Mesothelial cell of epicardium (in vitro differentiated cells): ENCODE results near the gene DTX4. TPM values are rescaled to one million over a fixed set of nuclear protein-coding genes. Genes with fewer than 3 reads are reported as not detected.

Experiments used
- DNase-seq, 2 experiments: peaks; one replicate each; pipeline ENCODE4 v3.0.0; 2021; ENCODE audit warnings: low spot score in 2 of 2; ENCODE audit not compliant: unreplicated experiment in 2 of 2
- H3K27ac Mint-ChIP-seq: 2 replicates; pipeline ENCODE4 v1.8.0; 2021; ENCODE audit warnings: mixed read lengths
- H3K27me3 Mint-ChIP-seq: 2 replicates; pipeline ENCODE4 v1.8.0; 2021; ENCODE audit warnings: low read depth, mixed read lengths
- H3K36me3 Mint-ChIP-seq: 2 replicates; pipeline ENCODE4 v1.8.0; 2021; ENCODE audit warnings: mixed read lengths
- H3K4me1 Mint-ChIP-seq: 2 replicates; pipeline ENCODE4 v1.8.0; 2021; ENCODE audit warnings: mixed read lengths
- H3K4me3 Mint-ChIP-seq: 2 replicates; pipeline ENCODE4 v1.8.0; 2021; ENCODE audit warnings: mild to moderate bottlenecking, moderate library complexity, mixed read lengths
- H3K9me3 Mint-ChIP-seq: 2 replicates; pipeline ENCODE4 v1.8.0; 2021; ENCODE audit warnings: mixed read lengths
- CTCF ChIP-seq: fragments of 200-600 bp; sonication (generic); IDR thresholded peaks from one replicate; pipeline ENCODE4 v1.5.0; 2021; ENCODE audit warnings: antibody characterized with exemption; ENCODE audit not compliant: unreplicated experiment
- total RNA-seq: library from RNA; stranded (reverse); gene quantifications from 3 replicates; pipeline ENCODE4 v1.2.1, GENCODE V29; 2021

The DTX4 gene
- total RNA-seq, 1 donor from 2014 or later = 37.7 TPM

DNA sequence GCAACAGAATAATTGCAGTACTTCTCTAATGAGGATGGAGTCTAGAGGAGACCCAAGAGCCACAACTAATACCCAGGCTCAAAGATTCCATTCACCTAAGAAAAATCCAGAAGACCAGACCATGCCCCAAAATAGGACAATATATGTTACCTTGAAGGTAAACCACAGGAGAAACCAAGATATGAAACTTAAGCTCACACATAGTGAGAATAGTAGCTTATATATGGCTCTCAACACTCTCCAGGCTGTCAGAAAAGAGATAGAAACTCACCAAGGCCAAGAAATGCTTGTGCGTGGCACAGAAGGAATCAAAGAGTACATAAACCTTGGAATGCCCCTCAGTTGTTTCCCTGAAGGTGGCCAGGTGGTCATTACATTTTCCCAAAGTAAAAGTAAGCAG lies 20.2 kb upstream of the DTX4 start:
- Mint-ChIP-seq H3K27me3 (no peaks in the 10 kb centered on the region), H3K27ac (no peak overlapping the region), H3K36me3 (peaks cover 26% of the 10 kb centered on the region), H3K9me3 (no peaks in the 10 kb centered on the region), H3K4me1 (no peaks in the 10 kb centered on the region), H3K4me3 (no peak overlapping the region)
- TF ChIP-seq CTCF = no peak
- no peak for DNase-seq

- DNase-seq = no peak
- H3K36me3 Mint-ChIP-seq = peaks cover 26% of the 10 kb centered on the region
- no peak overlapping the region for H3K27ac Mint-ChIP-seq
- no peak for TF ChIP-seq CTCF
- H3K27me3 Mint-ChIP-seq = no peaks in the 10 kb centered on the region
- no peaks in the 10 kb centered on the region for H3K9me3 Mint-ChIP-seq
- H3K4me1 Mint-ChIP-seq = no peaks in the 10 kb centered on the region
- H3K4me3 Mint-ChIP-seq = no peak overlapping the region
Observed at GRCh38 chr11:59152312-59152951, 19.5 kb upstream of the DTX4 start.

DNA sequence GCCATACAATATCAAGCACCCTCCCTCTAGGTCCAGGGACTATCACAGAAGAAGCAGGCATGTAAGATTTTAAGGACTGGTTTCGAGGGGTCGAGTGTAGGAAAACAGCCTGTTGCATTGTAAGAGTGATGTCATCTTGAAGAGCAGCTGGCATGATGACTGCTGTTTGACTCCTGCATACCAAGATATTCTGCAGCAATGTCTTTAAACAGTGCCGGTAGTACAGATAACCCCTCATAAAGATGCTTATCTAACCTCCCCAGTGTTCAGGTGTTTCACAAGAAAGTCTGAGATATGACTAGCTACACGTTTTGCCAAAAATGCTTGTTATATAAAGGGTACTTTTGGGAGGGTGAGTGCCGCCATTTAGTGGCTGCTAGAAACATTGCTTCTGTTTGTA lies 17.3 kb upstream of the DTX4 start:
- no peak for TF ChIP-seq CTCF
- peaks cover 1% of the 10 kb centered on the region for H3K27me3 Mint-ChIP-seq
- no peak for DNase-seq
- H3K4me1 Mint-ChIP-seq = no peaks in the 10 kb centered on the region
- H3K4me3 Mint-ChIP-seq = no peak overlapping the region
- no peak overlapping the region for H3K27ac Mint-ChIP-seq
- H3K9me3 Mint-ChIP-seq = no peaks in the 10 kb centered on the region
- peaks cover 20% of the 10 kb centered on the region for H3K36me3 Mint-ChIP-seq

GRCh38 chr11:59157433-59157832 lies 14.5 kb upstream of the DTX4 start:
- DNase-seq = no peak
- Mint-ChIP-seq H3K9me3 (no peaks in the 10 kb centered on the region), H3K4me3 (no peak overlapping the region), H3K27ac (no peak overlapping the region), H3K27me3 (peaks cover 16% of the 10 kb centered on the region), H3K36me3 (peaks cover 6% of the 10 kb centered on the region), H3K4me1 (no peaks in the 10 kb centered on the region)
- TF ChIP-seq CTCF = no peak

DNA sequence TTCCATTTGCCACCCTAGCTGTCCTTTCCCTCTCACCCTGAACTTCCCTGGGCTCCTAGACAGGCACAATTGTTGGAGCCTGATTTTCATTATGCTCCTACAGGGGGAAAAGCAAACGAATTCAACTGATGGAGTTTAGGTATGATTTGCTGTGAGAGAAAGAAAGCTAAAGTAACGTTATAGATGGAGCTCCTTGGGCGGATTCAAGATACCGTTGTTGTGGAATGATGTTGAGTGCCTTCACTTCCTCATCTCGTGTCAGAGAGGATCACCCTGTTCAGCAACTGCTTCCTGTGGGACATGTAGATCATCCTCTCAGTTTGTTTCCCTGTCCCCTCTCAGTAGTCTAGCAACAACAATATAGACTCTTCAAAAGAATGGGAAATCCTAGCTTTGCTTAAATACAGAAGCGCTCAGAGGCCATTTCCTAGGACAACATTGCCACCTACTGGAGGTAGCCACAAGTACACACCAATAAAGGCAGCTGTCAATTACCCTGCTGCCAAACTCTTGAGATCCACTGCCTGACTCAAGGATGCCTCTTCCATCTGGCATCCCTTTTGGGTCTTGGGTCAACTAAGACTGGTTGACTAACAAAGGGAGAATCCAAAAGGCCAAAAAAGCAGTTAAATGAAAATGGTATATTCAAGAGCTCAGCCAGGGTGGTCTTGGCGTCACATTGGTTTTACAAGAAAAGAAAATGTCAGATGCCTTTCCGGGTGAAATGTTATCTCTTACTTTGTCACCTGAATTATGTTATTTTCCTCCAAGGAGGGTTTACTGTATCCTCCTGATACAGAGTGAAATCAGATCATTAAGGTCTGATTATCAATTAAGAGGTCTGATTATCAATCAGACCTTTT lies 13.5 kb upstream of the DTX4 start:
- Mint-ChIP-seq H3K9me3 (no peaks in the 10 kb centered on the region), H3K27me3 (peaks cover 20% of the 10 kb centered on the region), H3K4me3 (no peak overlapping the region), H3K4me1 (no peaks in the 10 kb centered on the region), H3K27ac (no peak overlapping the region), H3K36me3 (no peaks in the 10 kb centered on the region)
- peak; percentile 67 for TF ChIP-seq CTCF
- DNase-seq = peak in 1 of 2 experiments; percentile 56
